GM12873 (cell line): ENCODE measurements around the gene BMP4.

Experiments used
- TF ChIP-seq, protein P1 (sequence below): IDR thresholded peaks from 2 replicates; pipeline ENCODE4 v1.5.1; 2012; ENCODE audit warnings: low read depth, mild to moderate bottlenecking, moderate library complexity, low read length, control low read depth; ENCODE audit not compliant: insufficient read depth; ENCODE audit errors: missing control alignments

The BMP4 gene

DNA sequence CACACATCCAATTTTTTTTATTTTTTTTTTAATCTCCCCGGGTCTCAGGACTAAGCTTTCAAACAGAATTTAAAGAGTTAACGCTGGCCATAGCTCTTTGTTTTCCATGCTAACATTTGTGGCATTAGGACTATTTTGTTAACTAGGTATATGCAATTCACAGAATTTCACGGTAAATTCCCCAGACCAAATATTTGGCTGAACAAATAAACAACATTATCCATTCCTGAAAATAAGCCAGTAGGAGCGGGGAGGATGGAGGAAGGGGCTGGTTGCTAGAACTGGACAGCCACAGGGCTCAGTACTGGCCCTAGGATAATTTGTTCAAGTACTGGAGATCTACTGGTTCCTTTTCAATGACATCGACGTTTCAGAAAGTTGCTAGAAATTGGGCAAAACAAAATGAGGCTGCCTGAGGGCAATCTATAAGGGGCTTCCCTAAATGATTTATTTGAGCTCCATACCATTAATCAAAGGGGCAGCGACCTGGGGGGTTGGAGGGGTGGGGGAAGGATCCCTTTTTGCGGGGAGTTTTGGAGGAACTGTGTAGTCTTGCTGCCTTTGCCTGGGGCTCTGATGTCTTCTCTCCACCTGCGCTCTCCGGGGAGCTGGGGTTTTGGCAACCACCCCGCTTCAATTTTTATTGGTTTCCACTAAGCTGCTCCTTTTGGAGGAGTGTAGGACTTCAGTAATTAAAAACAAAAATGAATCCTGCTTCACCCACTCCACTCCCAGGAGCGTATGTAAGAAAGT, 9.0 kb downstream of the BMP4 start:
- TF ChIP-seq, protein P1, sequence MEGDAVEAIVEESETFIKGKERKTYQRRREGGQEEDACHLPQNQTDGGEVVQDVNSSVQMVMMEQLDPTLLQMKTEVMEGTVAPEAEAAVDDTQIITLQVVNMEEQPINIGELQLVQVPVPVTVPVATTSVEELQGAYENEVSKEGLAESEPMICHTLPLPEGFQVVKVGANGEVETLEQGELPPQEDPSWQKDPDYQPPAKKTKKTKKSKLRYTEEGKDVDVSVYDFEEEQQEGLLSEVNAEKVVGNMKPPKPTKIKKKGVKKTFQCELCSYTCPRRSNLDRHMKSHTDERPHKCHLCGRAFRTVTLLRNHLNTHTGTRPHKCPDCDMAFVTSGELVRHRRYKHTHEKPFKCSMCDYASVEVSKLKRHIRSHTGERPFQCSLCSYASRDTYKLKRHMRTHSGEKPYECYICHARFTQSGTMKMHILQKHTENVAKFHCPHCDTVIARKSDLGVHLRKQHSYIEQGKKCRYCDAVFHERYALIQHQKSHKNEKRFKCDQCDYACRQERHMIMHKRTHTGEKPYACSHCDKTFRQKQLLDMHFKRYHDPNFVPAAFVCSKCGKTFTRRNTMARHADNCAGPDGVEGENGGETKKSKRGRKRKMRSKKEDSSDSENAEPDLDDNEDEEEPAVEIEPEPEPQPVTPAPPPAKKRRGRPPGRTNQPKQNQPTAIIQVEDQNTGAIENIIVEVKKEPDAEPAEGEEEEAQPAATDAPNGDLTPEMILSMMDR, result no peak

DNA sequence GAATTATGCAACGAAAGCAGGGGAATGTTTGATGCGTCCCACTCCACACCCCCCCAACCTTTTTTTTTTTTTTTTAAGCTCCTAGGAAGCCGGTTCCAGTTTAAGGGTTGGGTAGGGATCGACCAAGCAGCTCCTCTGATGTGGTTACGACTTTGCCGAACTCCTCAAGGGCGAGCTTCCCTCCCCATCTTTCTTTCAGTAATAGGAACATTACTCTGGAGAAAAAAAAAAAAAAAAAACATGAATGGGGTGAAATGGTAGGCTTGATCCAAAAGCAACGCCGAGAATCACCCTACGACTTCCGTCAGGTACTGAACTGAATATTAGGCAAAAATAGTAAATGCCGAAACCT, 9.6 kb downstream of the BMP4 start:
- TF ChIP-seq, protein P1, result no peak

DNA sequence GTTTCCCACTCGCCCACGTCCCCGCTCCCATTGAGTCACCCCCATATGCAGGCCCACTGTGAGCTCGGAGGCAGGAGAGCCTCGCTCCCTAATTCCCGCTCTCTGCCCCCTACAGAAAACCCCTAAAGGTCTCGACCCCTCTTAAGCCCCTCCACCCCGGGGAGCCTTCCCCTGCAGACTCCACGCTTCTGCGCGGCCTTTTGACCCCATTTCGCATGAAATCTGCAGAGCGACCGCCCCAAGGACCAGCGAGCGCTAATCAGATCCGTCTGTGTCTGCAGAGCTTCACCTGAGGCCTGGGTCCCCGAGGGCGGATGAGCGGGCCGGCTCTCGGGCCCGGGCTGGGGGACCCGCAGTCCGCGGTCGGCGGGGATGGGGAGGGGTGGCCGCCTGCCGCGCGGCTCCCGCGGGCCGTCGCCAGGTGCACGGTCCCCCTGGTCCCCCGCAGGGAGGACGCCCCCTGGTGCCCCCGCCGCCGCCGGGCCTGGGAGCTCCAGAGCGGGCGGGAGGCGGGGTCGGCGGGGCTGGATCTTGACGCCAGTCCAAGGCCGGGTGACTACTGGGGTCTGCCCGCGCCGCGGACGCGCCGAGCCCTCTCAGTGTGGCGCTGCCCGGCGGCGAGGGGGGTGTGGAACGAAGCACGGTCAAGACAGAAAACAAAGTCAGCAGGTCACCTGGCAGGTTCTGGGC, 10.1 kb downstream of the BMP4 start:
- TF ChIP-seq, protein P1, result no peak

DNA sequence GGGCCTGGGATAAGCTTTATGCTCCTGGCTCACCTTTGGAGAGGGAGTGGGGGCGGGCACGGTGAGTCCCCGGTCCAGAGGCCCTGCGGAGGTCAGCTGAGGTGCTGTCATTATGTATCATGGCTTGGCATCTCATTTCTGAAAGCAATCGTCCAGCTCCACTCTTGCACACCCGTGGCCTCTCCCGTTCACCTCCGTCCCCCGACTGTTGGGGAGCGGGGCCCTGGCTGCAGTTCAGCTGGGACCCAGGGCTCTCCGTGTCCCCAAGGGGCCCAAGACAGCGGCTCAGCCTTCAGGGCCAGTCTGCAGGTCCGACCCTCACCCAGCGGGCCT, 10.6 kb downstream of the BMP4 start:
- TF ChIP-seq, protein P1, result no peak

DNA sequence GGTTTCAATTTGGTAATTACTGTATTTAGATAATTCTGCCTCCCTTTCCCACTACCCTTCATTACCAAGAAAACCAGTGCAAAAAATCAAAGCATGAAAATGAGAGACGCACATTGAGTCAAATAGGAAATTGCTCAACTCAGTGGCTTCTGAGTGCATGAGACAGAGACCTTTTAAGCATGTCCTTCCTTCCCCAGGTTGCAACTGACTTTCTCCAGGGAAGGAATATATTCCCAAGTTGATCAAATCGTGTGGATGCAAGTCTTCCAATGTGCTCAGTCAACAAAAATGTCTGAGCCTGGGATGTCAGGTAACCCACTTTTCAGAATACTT, 12.9 kb downstream of the BMP4 start:
- TF ChIP-seq, protein P1, result no peak

DNA sequence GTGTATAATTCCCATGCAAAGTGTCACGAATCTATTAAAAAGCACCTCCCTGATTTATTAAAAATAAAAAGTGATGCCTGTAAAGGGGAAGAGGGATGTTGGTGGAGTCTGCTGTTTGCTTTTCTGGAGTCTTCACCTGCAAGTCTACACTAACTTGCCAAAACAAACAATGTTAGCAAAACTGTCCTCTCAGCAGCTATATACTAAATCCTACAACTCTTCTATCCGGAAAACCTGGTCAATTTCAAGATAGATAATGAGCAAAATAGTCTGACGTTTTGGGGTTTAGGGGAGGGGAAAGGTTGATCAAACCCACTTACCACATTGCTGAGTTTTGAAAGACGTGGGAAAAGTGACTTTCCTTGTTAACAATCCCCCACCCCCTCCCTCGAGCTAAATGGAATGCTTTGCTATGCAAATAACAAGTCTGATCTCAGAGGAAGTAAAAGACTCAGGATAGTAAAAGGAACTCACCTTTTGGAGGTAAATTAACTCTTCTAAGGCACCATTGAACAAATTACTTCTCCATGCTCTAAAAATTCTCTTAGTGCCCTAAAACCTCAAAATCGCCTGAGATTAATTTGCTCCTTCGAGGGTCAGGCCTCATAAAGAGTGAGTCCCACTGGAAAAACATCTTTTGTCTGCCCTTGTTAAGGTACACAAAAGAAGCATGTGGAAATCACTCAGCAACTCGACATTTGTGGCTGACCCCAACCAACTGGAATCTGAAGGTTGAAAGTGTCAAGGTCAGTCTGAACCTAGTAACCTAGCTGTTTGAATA, 13.5 kb downstream of the BMP4 start:
- TF ChIP-seq, protein P1, result no peak

DNA sequence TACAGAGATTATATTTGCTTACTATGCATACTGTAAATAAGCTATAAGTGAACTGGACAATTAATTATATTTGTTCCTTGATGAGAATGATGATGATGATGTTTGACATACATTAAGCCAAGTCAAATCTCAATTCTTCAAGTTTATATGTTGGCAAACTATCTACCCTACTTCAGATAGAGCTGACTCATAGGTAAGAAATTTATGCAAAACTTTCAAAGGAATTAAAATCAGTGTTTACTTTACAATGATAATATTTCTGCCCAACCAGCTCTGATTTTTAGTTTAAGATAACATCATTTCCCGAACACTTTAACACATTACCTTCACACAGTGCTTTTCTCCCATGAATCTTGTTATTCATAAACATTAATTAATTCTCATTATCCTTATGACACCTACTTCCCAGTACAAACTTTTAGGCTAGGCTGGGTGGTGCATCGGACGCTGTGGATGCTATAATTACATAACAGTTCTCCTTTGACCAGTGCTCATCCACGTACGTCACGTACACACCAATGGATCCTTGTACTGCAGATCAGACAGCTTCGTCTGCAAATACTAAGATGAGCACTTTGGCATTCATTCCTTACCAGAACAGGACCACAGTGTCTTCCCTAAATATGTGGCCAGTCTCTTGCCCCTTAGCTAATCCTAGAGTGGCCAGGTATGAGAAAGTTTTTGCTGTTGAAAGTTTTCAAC, 18.3 kb downstream of the BMP4 start:
- TF ChIP-seq, protein P1, result no peak
